NT2/D1 (cell line): ENCODE data around the gene ANXA11.

Experiments used
- SUZ12 ChIP-seq: IDR thresholded peaks from 2 replicates; pipeline ENCODE4 v1.6.1; 2011; ENCODE audit not compliant: insufficient read length, insufficient read depth; ENCODE audit errors: extremely low read depth
- ZNF274 ChIP-seq: IDR thresholded peaks from 2 replicates; pipeline ENCODE4 v1.6.1; 2011; ENCODE audit warnings: mild to moderate bottlenecking, low read depth, low read length

DNA sequence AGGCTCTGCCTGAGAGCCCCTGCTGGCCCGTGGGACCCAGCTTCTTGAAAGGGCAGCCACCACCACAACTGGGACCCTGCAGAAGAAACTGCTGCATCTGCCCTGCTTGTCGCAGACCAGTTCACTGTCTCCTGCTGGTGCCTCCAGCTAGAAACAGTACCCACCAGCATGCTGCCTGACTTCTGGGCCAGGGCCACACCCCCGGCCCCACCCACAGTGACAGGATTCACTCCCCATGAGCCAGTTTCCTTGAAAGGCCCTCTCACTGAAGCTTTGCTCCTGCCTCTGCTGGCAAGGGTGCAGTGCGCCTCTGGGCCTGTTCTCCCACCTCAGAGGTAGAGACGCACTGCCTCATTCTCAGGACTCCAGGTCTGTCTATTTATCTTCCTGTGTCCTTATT lies 32.4 kb downstream of the ANXA11 start:
- TF ChIP-seq ZNF274, result no peak
- no peak for TF ChIP-seq SUZ12
